GM10266 (cell line): ENCODE data around the gene RNF186.

Source experiments
- DNase-seq: peaks from one replicate; pipeline ENCODE4 v3.0.0; 2012; ENCODE audit errors: extremely low spot score
- TF ChIP-seq, protein P1 (sequence below): IDR thresholded peaks from 2 replicates; pipeline ENCODE4 v1.5.1; 2012; ENCODE audit warnings: mild to moderate bottlenecking, low read depth; ENCODE audit not compliant: control insufficient read depth, insufficient read depth; ENCODE audit errors: missing control alignments

The RNF186 gene

DNA sequence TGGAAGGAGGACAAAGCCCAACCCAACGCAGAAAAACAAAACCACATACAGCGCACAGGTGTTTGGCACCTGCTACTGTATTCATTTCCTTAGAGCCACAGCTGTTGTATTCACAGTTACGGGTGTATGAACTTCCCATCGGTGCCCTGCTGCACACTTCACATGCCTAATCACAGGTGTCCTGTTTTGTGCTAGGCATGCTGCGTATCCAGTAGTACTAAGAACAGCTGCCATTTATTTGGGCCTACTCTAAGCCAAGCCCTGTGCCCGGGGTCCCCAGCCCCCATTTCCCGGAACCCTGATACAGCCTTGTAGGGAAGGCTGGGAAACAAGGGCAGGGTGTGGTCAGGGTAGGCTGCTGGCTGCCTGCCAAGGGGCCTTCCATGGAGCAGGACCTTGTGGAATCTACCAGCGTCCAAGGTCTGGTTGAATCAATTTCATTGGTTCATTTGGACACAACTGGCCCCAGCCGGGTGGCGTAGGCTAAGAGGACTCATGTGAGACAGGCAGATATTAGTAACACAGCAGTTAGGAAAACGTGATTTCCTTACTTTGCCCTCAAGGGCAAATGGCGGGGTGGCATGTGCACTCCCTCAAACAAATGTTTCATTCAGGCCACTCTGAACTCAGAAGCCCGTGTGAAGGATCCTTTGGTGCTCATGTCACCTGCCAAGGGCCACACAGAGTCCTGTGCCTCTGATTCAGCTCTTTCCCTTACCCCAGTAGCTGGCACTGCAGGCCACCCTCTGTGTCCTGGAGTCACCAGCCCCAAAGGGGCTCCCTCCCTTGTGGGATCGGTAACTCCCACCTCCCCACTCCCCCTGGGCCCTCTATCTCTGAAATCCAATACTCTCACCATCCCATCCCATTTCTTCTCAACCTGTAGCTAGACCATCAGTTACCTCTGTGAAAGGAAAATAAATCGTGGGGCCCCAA is 986 bp upstream of the RNF186 start:
- TF ChIP-seq, protein P1, sequence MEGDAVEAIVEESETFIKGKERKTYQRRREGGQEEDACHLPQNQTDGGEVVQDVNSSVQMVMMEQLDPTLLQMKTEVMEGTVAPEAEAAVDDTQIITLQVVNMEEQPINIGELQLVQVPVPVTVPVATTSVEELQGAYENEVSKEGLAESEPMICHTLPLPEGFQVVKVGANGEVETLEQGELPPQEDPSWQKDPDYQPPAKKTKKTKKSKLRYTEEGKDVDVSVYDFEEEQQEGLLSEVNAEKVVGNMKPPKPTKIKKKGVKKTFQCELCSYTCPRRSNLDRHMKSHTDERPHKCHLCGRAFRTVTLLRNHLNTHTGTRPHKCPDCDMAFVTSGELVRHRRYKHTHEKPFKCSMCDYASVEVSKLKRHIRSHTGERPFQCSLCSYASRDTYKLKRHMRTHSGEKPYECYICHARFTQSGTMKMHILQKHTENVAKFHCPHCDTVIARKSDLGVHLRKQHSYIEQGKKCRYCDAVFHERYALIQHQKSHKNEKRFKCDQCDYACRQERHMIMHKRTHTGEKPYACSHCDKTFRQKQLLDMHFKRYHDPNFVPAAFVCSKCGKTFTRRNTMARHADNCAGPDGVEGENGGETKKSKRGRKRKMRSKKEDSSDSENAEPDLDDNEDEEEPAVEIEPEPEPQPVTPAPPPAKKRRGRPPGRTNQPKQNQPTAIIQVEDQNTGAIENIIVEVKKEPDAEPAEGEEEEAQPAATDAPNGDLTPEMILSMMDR: no peak
- no peak for DNase-seq

DNA sequence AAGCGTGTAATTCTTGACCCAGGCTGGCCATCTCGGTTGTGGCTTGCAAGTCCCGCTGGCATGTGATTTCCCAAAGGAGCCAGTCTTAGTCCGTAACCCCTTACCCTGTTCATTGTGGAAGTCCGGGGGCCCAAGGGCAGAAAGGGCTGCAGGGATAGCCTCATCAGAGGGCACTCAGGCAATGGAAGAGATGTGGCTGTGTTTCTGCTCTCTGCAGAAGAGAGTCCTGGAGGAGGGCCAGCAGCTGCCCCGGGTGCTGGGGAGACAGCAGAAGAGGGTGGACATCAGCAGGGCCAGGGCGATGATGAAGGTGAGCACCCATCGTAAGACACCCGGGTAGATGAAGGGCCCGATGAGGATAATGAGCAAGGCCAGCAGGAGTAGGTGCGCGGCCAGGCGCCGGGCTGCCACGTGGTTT is 830 bp downstream of the RNF186 start:
- no peak for DNase-seq
- TF ChIP-seq, protein P1: no peak

DNA sequence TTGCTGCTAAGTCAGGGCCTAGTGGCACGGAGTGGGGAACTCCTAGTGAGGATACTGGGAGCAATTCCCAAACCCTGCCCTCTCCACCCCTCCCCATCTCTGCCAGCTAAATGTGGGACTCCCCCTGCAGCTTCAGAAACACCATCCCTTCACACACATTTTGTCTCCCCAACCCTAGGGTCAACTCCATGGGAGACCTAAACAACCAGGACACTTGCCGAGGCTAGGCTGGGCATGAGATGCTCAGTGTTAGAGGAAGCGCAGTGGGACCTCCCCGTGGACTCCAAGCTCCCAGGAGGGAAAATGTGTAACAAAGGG is 1.5 kb downstream of the RNF186 start:
- TF ChIP-seq, protein P1: no peak

DNA sequence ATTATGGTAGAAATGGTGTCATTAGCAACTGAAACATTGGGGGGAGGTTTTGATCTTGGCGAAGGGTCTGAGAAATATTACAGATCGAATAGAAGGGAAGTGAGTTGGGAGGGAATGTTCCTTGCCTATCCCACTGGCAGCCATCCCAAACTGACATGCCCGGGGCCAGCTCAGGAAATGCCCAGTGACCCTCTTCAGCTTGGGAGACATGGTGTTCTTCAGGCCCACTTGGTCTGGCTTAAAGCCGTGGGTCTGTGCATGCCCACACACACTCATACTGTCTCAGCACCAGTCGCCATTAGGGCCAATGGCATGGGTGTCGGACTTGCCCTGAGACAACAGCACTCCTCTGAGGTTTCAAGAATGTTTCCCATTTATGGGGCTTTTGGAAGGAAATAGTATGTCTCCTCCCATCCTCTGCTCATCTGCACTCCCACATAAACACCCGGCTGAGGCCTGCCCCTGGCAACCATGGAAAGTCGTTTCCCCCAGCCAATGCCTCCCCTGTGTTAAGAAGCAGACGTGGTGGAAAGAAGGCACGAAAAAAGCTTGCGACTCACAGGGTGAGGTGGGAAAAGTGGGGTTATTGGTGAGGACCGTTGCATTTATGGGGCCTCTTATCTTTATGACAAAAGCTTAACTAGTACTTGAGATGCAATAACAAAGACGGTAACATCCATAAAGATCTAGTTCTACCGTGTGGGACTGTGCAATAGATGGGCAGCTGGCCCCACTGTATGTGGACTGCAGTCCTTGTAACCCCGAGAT is 2.0 kb downstream of the RNF186 start:
- DNase-seq: no peak
- TF ChIP-seq, protein P1: no peak

More for the DNA sequence above, 1.5 kb downstream of the RNF186 start:
- no peak for DNase-seq

DNA sequence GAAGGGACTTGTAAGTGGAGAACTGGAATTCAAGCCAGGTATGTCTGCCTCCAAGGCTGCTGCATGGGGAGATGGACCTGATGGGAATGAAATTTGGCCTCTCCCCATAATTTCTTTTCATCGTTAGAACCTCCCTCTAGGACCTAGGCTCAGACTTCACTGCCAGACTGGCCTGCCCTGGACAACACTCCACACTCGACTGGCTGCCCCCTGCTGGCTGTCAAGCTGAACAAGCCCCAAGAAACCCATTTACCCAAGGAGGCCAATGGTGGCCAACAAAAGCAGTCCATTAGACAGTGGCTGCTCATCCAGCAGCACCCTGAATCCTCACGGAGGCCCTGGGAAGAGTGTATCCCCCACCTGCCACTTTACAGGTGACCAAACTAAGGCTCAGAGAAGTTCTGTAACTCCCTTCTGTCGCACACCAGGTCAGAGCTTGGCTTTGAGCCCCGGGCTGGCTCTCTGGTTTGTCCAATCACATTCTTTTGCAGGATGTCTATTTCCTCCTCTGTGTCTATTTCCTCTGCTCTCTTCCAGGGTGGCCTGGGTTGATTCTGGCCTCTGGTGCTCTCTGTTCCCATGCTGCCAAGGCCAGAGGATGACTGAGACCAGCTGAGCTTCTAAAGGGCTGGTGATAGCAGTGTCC is 3.8 kb downstream of the RNF186 start:
- TF ChIP-seq, protein P1: peak; percentile 80
- peak; percentile 83 for DNase-seq

DNA sequence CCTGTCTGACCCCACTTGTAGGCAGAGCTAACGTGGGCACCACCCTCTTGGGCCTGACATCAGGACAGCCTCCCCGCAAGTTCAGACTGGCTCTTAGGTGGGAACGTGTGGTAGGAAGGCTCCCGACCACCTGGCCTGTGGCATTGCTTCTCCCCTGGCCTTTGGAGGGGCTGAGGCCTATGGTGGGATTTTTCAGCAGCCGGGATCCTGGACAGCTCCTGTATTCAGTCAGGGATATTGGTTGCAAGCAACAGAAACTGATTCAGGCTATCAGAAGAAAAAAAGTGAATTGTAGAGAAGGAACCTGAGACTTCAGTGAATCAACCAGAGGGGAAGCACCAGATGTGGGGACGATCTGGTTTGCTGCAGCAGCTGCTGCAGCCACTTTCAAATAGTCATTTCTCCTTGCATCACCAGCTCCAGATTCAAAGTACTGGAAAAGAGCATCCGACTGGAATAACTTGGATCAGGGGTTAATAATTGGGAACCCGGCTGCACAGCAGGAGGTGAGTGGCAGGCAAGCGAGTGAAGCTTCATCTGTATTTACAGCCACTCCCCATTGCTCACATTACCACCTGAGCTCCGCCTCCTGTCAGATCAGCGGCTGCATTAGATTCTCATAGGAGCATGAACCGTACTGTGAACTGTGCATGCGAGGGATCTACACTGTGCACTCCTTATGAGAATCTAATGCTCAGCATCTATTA is 5.9 kb downstream of the RNF186 start:
- DNase-seq: no peak
- TF ChIP-seq, protein P1: no peak
